ENCODE results near the gene PRPF39.

DNA sequence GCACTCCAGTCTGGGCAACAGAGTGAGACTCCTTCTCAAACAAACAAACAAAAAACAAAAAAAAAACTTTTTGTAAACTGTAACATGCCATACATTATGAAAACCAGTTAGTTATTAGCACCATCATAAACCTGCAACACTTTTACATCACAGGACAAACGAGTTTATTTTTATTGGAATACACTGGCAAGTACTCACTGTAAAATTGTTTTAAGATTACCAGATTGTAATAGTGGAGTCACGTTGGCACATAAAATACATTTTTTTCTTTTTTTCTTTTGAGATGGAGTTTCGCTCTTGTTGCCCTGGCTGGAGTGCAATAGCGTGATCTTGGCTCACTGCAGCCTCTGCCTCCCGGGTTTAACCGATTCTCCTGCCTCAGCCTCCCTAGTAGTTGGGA, 34.7 kb downstream of the PRPF39 start:
- no peak for TF ChIP-seq CTCF (IDR thresholded peaks at IDR 0.05)
- no peak for TF ChIP-seq POLR2A (IDR thresholded peaks at IDR 0.05)

Data from ovary (tissue), 3 donors.